CD14-positive monocyte (primary cell): ENCODE results near the gene CTAG1A. TPM values are rescaled to one million over a fixed set of nuclear protein-coding genes. Genes with fewer than 3 reads are reported as not detected.
"Not testable (repeated sequence)": the region's sequence is repeated elsewhere in the genome, so short reads cannot be mapped to it uniquely, and the experiment has no call there.

Source experiments
- DNase-seq, 3 donors: peaks; one replicate each; pipeline ENCODE4 v3.0.0-alpha.2; 2011 to 2022
- H2AFZ ChIP-seq: 2 replicates; pipeline ENCODE4 v1.6.0; 2012; ENCODE audit warnings: mild to moderate bottlenecking, low read depth, low read length, inconsistent platforms; ENCODE audit not compliant: insufficient read depth, poor library complexity, severe bottlenecking
- H3K27ac ChIP-seq, 2 donors: 1 replicate in 1 of 2; 2 replicates in 1 of 2; pipeline ENCODE4 v1.5.1; 2012 to 2013; ENCODE audit warnings: low read length in 2 of 2, control low read depth in 1 of 2, inconsistent platforms in 1 of 2, low read depth in 1 of 2, mild to moderate bottlenecking in 1 of 2
- H3K27me3 ChIP-seq, 2 donors: one replicate each; pipeline versions ENCODE4 v1.6.0 to v1.6.1; 2011 to 2013; ENCODE audit warnings: low read length in 2 of 2; ENCODE audit not compliant: control insufficient read depth in 2 of 2, insufficient read depth in 2 of 2
- H3K36me3 ChIP-seq, 2 donors: replicated peaks in 1 of 2; 1 replicate in 1 of 2; 2 replicates in 1 of 2; pipeline versions ENCODE4 v1.5.1 to v1.6.1; 2012 to 2013; ENCODE audit warnings: low read length in 2 of 2, control low read depth in 1 of 2, inconsistent platforms in 1 of 2, mild to moderate bottlenecking in 1 of 2; ENCODE audit not compliant: insufficient read depth in 2 of 2, control insufficient read depth in 1 of 2
- H3K4me1 ChIP-seq, 2 donors: 1 replicate in 1 of 2; 2 replicates in 1 of 2; pipeline versions ENCODE4 v1.5.1 to v1.6.1; 2012 to 2013; ENCODE audit warnings: low read length in 2 of 2, control low read depth in 1 of 2, inconsistent platforms in 1 of 2, mild to moderate bottlenecking in 1 of 2, moderate library complexity in 1 of 2; ENCODE audit not compliant: insufficient read depth in 2 of 2, control insufficient read depth in 1 of 2
- H3K4me2 ChIP-seq: replicated peaks from 2 replicates; pipeline ENCODE3; 2012; ENCODE audit warnings: low read length, moderate library complexity, mild to moderate bottlenecking; ENCODE audit not compliant: poor library complexity, severe bottlenecking; ENCODE audit errors: extremely low read depth
- H3K4me3 ChIP-seq, 3 experiments: fragments of 200-600 bp in 1 of 3; sonication (generic) in 1 of 3; replicated peaks in 1 of 3; 1 replicate in 2 of 3; 2 replicates in 1 of 3; pipeline ENCODE4 v1.5.1; 2011 to 2013; ENCODE audit warnings: low read length in 3 of 3, mild to moderate bottlenecking in 3 of 3, control low read depth in 2 of 3, low read depth in 2 of 3, inconsistent platforms in 1 of 3, moderate library complexity in 1 of 3
- H3K79me2 ChIP-seq: 2 replicates; pipeline ENCODE4 v1.6.0; 2012; ENCODE audit warnings: mild to moderate bottlenecking, control low read depth, inconsistent platforms, low read length, moderate library complexity; ENCODE audit not compliant: insufficient read depth
- H3K9ac ChIP-seq: 2 replicates; pipeline ENCODE4 v1.6.0; 2017; ENCODE audit warnings: low read length, mild to moderate bottlenecking; ENCODE audit not compliant: insufficient read depth, poor library complexity, severe bottlenecking
- H3K9me3 ChIP-seq, 2 donors: replicated peaks in 1 of 2; 1 replicate in 1 of 2; 2 replicates in 1 of 2; pipeline versions ENCODE4 v1.5.1 to v1.6.1; 2012 to 2013; ENCODE audit warnings: low read length in 2 of 2, control low read depth in 1 of 2; ENCODE audit not compliant: control insufficient read depth in 1 of 2, insufficient read depth in 1 of 2
- H4K20me1 ChIP-seq: 2 replicates; pipeline ENCODE4 v1.6.0; 2012; ENCODE audit warnings: mild to moderate bottlenecking, low read length, control low read depth, moderate library complexity; ENCODE audit not compliant: insufficient read depth
- H3K27ac Mint-ChIP-seq, 7 donors: one replicate each; pipeline ENCODE4 v1.8.0; 2020; ENCODE audit warnings: mild to moderate bottlenecking in 7 of 7, mixed read lengths in 7 of 7, moderate library complexity in 6 of 7, inconsistent platforms in 2 of 7
- H3K27me3 Mint-ChIP-seq, 3 donors: one replicate each; pipeline ENCODE4 v1.8.0; 2021 to 2022; ENCODE audit warnings: low read depth in 3 of 3, mild to moderate bottlenecking in 3 of 3, mixed read lengths in 3 of 3, moderate library complexity in 3 of 3, inconsistent platforms in 1 of 3
- H3K36me3 Mint-ChIP-seq, 2 donors: one replicate each; pipeline ENCODE4 v1.8.0; 2020; ENCODE audit warnings: mixed read lengths in 2 of 2, inconsistent platforms in 1 of 2, mild to moderate bottlenecking in 1 of 2
- H3K4me1 Mint-ChIP-seq: one replicate; pipeline ENCODE4 v1.8.0; 2020; ENCODE audit warnings: mild to moderate bottlenecking, mixed read lengths
- H3K4me3 Mint-ChIP-seq, 2 donors: one replicate each; pipeline ENCODE4 v1.8.0; 2020; ENCODE audit warnings: mild to moderate bottlenecking in 2 of 2, mixed read lengths in 2 of 2, moderate library complexity in 1 of 2
- H3K9me3 Mint-ChIP-seq, 7 donors: one replicate each; pipeline ENCODE4 v1.8.0; 2020 to 2022; ENCODE audit warnings: mixed read lengths in 7 of 7, mild to moderate bottlenecking in 6 of 7, moderate library complexity in 6 of 7, inconsistent platforms in 2 of 7
- WGBS: methylation state at CpG from one replicate; pipeline ENCODE4 v1.1.5; 2013; ENCODE audit warnings: missing lambda C conversion rate; ENCODE audit not compliant: insufficient coverage; 5-methylcytosine and 5-hydroxymethylcytosine counted together
- intact Hi-C, 2 donors: fragments of 100-400 bp; cut with micrococcal nuclease; formaldehyde crosslinking; loops; one replicate each; pipeline versions ENCODE4 v1.15.0 to v1.15.1; 2023
- polyA plus RNA-seq, 3 donors: library from polyadenylated mRNA; depleted of rRNA in 1 of 3; unstranded in 2 of 3; stranded (reverse) in 1 of 3; fragments of 300-500 nt in 2 of 3; fragments of >200 nt in 1 of 3; fragmentation: Illumina TruSeq in 2 of 3; gene quantifications; 1 replicate in 2 of 3; 2 replicates in 1 of 3; pipeline ENCODE4 v1.2.3, GENCODE V29; 2012 to 2021
- TF ChIP-seq, protein P1 (sequence below): fragments of 200-600 bp; IDR thresholded peaks from one replicate; pipeline ENCODE4 v1.8.0; 2022; ENCODE audit warnings: antibody characterized with exemption, mild to moderate bottlenecking

CTAG1A gene
- polyA plus RNA-seq, 3 donors, result not detected

GRCh38 chrX:154605566-154605965, 20.6 kb downstream of the CTAG1A start:
- WGBS, result no CpG with 5 or more reads among the region's 6 CpGs
- Mint-ChIP-seq H3K27me3 (peaks cover 0 to 1% (median 0%) of the 10 kb centered on the region in 3 donors), H3K9me3 (peaks cover 0 to 2% (median 0%) of the 10 kb centered on the region in 7 donors), H3K27ac (no peak overlapping the region), H3K4me3 (no peak overlapping the region), H3K4me1 (peaks cover 16% of the 10 kb centered on the region), H3K36me3 (no peaks in the 10 kb centered on the region)
- H3K9ac ChIP-seq, result no peak overlapping the region
- peaks cover 6 to 7% of the 10 kb centered on the region in 2 donors for H3K4me1 ChIP-seq
- no peak overlapping the region for H2AFZ ChIP-seq
- H3K4me2 ChIP-seq, result no peak overlapping the region
- H3K4me3 ChIP-seq, result no peak overlapping the region
- H3K27me3 ChIP-seq, result no peaks in the 10 kb centered on the region
- DNase-seq, result no peak
- H3K79me2 ChIP-seq, result no peaks in the 10 kb centered on the region
- TF ChIP-seq, protein P1, sequence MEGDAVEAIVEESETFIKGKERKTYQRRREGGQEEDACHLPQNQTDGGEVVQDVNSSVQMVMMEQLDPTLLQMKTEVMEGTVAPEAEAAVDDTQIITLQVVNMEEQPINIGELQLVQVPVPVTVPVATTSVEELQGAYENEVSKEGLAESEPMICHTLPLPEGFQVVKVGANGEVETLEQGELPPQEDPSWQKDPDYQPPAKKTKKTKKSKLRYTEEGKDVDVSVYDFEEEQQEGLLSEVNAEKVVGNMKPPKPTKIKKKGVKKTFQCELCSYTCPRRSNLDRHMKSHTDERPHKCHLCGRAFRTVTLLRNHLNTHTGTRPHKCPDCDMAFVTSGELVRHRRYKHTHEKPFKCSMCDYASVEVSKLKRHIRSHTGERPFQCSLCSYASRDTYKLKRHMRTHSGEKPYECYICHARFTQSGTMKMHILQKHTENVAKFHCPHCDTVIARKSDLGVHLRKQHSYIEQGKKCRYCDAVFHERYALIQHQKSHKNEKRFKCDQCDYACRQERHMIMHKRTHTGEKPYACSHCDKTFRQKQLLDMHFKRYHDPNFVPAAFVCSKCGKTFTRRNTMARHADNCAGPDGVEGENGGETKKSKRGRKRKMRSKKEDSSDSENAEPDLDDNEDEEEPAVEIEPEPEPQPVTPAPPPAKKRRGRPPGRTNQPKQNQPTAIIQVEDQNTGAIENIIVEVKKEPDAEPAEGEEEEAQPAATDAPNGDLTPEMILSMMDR, result no peak
- no peaks in the 10 kb centered on the region for H3K9me3 ChIP-seq
- H3K27ac ChIP-seq, result no peak overlapping the region
- H4K20me1 ChIP-seq, result no peaks in the 10 kb centered on the region
- H3K36me3 ChIP-seq, result no peaks in the 10 kb centered on the region
- intact Hi-C loops, result no loop called here

DNA sequence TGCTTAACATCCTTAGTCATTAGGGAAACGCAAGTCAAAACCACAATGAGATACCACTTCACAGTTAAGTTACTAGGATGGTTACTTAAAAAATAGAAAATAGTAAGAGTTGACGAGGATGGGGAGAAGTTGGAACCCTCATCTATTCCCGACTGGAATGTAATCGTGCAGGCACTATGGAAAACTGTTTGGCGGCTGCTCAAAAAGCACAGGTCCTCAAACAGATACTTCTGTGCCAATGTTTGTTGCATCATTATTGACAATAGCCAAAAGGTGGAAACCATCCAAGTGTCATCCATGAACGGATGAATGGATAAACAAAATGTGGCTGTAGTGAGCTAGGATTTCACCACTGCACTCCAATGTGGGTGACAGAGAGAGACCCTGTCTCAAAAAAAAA, 22.4 kb downstream of the CTAG1A start:
- Mint-ChIP-seq H3K27ac (no peak overlapping the region), H3K36me3 (no peaks in the 10 kb centered on the region)

GRCh38 chrX:154607976-154608375, 23.0 kb downstream of the CTAG1A start:
- H3K27me3 ChIP-seq, H3K9ac ChIP-seq, H3K27ac ChIP-seq, H3K9me3 Mint-ChIP-seq, H3K4me2 ChIP-seq, H3K4me1 ChIP-seq, DNase-seq, H3K4me3 Mint-ChIP-seq, H4K20me1 ChIP-seq, H3K27ac Mint-ChIP-seq, intact Hi-C loops, H2AFZ ChIP-seq, H3K79me2 ChIP-seq, H3K4me3 ChIP-seq, H3K36me3 ChIP-seq, H3K9me3 ChIP-seq, H3K36me3 Mint-ChIP-seq, H3K27me3 Mint-ChIP-seq: not testable (repeated sequence)
- H3K4me1 Mint-ChIP-seq, result peaks cover 16% of the 10 kb centered on the region
- no CpG with 5 or more reads among the region's 11 CpGs for WGBS

More for the DNA sequence above, 22.4 kb downstream of the CTAG1A start:
- DNase-seq, result no peak
- intact Hi-C loops, result no loop called here
- Histone ChIP-seq H3K36me3 (no peaks in the 10 kb centered on the region), H3K27me3 (no peaks in the 10 kb centered on the region), H3K4me1 (peaks cover 6 to 7% of the 10 kb centered on the region in 2 donors), H3K9me3 (no peaks in the 10 kb centered on the region), H4K20me1 (no peaks in the 10 kb centered on the region), H3K79me2 (no peaks in the 10 kb centered on the region), H3K4me2 (no peak overlapping the region), H3K9ac (no peak overlapping the region), H3K4me3 (no peak overlapping the region), H2AFZ (no peak overlapping the region), H3K27ac (no peak overlapping the region)
- WGBS, result 82% methylated on average over 3 of the region's 6 CpGs
- Mint-ChIP-seq H3K4me1 (peaks cover 16% of the 10 kb centered on the region), H3K4me3 (no peak overlapping the region), H3K9me3 (no peaks in the 10 kb centered on the region), H3K27me3 (peaks cover 0 to 1% (median 0%) of the 10 kb centered on the region in 3 donors)
- TF ChIP-seq, protein P1, result no peak
